Neuronal stem cell (in vitro differentiated cells): ENCODE measurements around the gene PCDHGA7.
"Not testable (repeated sequence)": the region's sequence is repeated elsewhere in the genome, so short reads cannot be mapped to it uniquely, and the experiment has no call there.

ENCODE experiments used
- DNase-seq: peaks from one replicate; pipeline ENCODE4 v3.0.0-alpha.2; 2013; ENCODE audit warnings: low spot score
- H2AFZ ChIP-seq: one replicate; pipeline ENCODE4 v1.6.1; 2013; ENCODE audit warnings: mild to moderate bottlenecking, low read length, inconsistent platforms
- H2AK5ac ChIP-seq: 2 replicates; pipeline ENCODE4 v1.6.1; 2013; ENCODE audit warnings: low read depth, mild to moderate bottlenecking, inconsistent platforms, low read length, moderate library complexity, mixed read lengths
- H2BK120ac ChIP-seq: 2 replicates; pipeline ENCODE4 v1.6.1; 2013; ENCODE audit warnings: low read depth, mild to moderate bottlenecking, inconsistent platforms, low read length, moderate library complexity, mixed read lengths
- H2BK12ac ChIP-seq: one replicate; pipeline ENCODE4 v1.6.1; 2013; ENCODE audit warnings: low read length, inconsistent platforms
- H2BK15ac ChIP-seq: 2 replicates; pipeline ENCODE4 v1.6.1; 2013; ENCODE audit warnings: mild to moderate bottlenecking, low read length, inconsistent platforms, mixed read lengths
- H2BK5ac ChIP-seq: one replicate; pipeline ENCODE4 v1.6.1; 2013; ENCODE audit warnings: inconsistent platforms, mild to moderate bottlenecking, low read length, moderate library complexity
- H3K14ac ChIP-seq: one replicate; pipeline ENCODE4 v1.6.1; 2013; ENCODE audit warnings: low read length, inconsistent platforms
- H3K18ac ChIP-seq: 2 replicates; pipeline ENCODE4 v1.6.1; 2013; ENCODE audit warnings: low read length, inconsistent platforms
- H3K23ac ChIP-seq: 2 replicates; pipeline ENCODE4 v1.6.1; 2013; ENCODE audit warnings: low read depth, mild to moderate bottlenecking, mixed read lengths, low read length, inconsistent platforms; ENCODE audit not compliant: poor library complexity
- H3K27ac ChIP-seq: replicated peaks from 3 replicates; pipeline ENCODE4 v1.5.1; 2013; ENCODE audit warnings: low read length, inconsistent platforms
- H3K27me3 ChIP-seq, 3 experiments: 2 replicates each; pipeline ENCODE4 v1.6.1; 2013; ENCODE audit warnings: low read length in 3 of 3, mild to moderate bottlenecking in 2 of 3, inconsistent platforms in 1 of 3, low read depth in 1 of 3, mixed read lengths in 1 of 3, moderate library complexity in 1 of 3; ENCODE audit not compliant: control insufficient read depth in 3 of 3, insufficient read depth in 3 of 3
- H3K36me3 ChIP-seq, 2 donors: replicated peaks in 1 of 2; 2 replicates each; pipeline ENCODE4 v1.6.1; 2013; ENCODE audit warnings: low read length in 2 of 2; ENCODE audit not compliant: control insufficient read depth in 2 of 2, insufficient read depth in 2 of 2
- H3K4ac ChIP-seq: 2 replicates; pipeline ENCODE4 v1.6.1; 2013; ENCODE audit warnings: inconsistent platforms, mild to moderate bottlenecking, low read length, moderate library complexity
- H3K4me1 ChIP-seq, 2 donors: 1 replicate in 1 of 2; 2 replicates in 1 of 2; pipeline ENCODE4 v1.6.1; 2013; ENCODE audit warnings: low read length in 2 of 2, low read depth in 1 of 2; ENCODE audit not compliant: control insufficient read depth in 2 of 2, insufficient read depth in 1 of 2
- H3K4me2 ChIP-seq: one replicate; pipeline ENCODE4 v1.6.1; 2013; ENCODE audit warnings: mild to moderate bottlenecking, low read length, inconsistent platforms; ENCODE audit not compliant: insufficient read depth, poor library complexity, severe bottlenecking
- H3K4me3 ChIP-seq, 2 donors: 2 replicates each; pipeline ENCODE4 v1.5.1; 2013; ENCODE audit warnings: low read length in 2 of 2, mild to moderate bottlenecking in 2 of 2, inconsistent platforms in 1 of 2, moderate library complexity in 1 of 2
- H3K79me1 ChIP-seq: one replicate; pipeline ENCODE4 v1.6.1; 2013; ENCODE audit warnings: low read depth, mild to moderate bottlenecking, inconsistent platforms, low read length, moderate library complexity
- H3K9ac ChIP-seq: one replicate; pipeline ENCODE4 v1.6.1; 2013; ENCODE audit warnings: mild to moderate bottlenecking, low read depth, low read length, inconsistent platforms; ENCODE audit not compliant: poor library complexity
- H3K9me3 ChIP-seq, 2 donors: replicated peaks in 1 of 2; 2 replicates each; pipeline versions ENCODE3 to v1.6.1; 2013; ENCODE audit warnings: low read length in 2 of 2, mild to moderate bottlenecking in 2 of 2, inconsistent platforms in 1 of 2, low read depth in 1 of 2, mixed read lengths in 1 of 2, moderate library complexity in 1 of 2; ENCODE audit not compliant: control insufficient read depth in 2 of 2, insufficient read depth in 1 of 2
- H4K8ac ChIP-seq: one replicate; pipeline ENCODE4 v1.6.1; 2013; ENCODE audit warnings: low read depth, mild to moderate bottlenecking, inconsistent platforms, low read length, moderate library complexity
- H4K91ac ChIP-seq: one replicate; pipeline ENCODE4 v1.6.1; 2013; ENCODE audit warnings: low read length, low read depth, mild to moderate bottlenecking, inconsistent platforms; ENCODE audit not compliant: poor library complexity
- WGBS, 2 donors: extraction: QIAGEN DNeasy Blood & Tissue Kit; methylation state at CpG; one replicate each; pipeline ENCODE4 v1.1.7; 2013; ENCODE audit warnings: missing lambda C conversion rate in 2 of 2, mixed read lengths in 1 of 2; ENCODE audit not compliant: insufficient read length in 2 of 2, insufficient replicate concordance in 1 of 2; ENCODE audit errors: extremely low coverage in 2 of 2; 5-methylcytosine and 5-hydroxymethylcytosine counted together

Gene PCDHGA7

GRCh38 chr5:141431286-141431685, 48.7 kb downstream of the PCDHGA7 start:
- Histone ChIP-seq H3K79me1 (peaks cover 12% of the 10 kb centered on the region), H3K4me1 (no peaks in the 10 kb centered on the region), H3K9me3 (peaks cover 48 to 70% of the 10 kb centered on the region in 2 donors), H2AK5ac (no peak overlapping the region), H3K4me3 (peak overlapping the region in 1 of 2 donors; percentile 11), H3K18ac (no peak overlapping the region), H3K27me3 (no peaks in the 10 kb centered on the region), H3K14ac (no peak overlapping the region), H3K4me2 (no peak overlapping the region), H2BK12ac (no peak overlapping the region), H3K36me3 (peaks cover 27 to 42% of the 10 kb centered on the region in 2 donors), H3K27ac (no peak overlapping the region), H2BK120ac (no peak overlapping the region), H2BK15ac (no peak overlapping the region), H4K91ac (no peak overlapping the region), H2BK5ac (no peak overlapping the region), H2AFZ (no peak overlapping the region), H3K9ac (no peak overlapping the region), H3K4ac (no peak overlapping the region), H3K23ac (peak overlapping the region; percentile 55), H4K8ac (no peak overlapping the region)
- no CpG with 5 or more reads among the region's 37 CpGs for WGBS, 2 donors
- DNase-seq = no peak

- H2AK5ac ChIP-seq = not testable (repeated sequence)
These were observed 49.8 kb downstream of the PCDHGA7 start for GRCh38 chr5:141432308-141432707.

DNA sequence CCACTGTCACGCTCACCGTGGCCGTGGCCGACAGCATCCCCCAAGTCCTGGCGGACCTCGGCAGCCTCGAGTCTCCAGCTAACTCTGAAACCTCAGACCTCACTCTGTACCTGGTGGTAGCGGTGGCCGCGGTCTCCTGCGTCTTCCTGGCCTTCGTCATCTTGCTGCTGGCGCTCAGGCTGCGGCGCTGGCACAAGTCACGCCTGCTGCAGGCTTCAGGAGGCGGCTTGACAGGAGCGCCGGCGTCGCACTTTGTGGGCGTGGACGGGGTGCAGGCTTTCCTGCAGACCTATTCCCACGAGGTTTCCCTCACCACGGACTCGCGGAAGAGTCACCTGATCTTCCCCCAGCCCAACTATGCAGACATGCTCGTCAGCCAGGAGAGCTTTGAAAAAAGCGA, 50.2 kb downstream of the PCDHGA7 start:
- H3K4me1 ChIP-seq, H3K4me3 ChIP-seq, H2AFZ ChIP-seq, H3K23ac ChIP-seq, H3K9ac ChIP-seq, H3K27me3 ChIP-seq, H3K18ac ChIP-seq, H2BK15ac ChIP-seq, H2BK5ac ChIP-seq, H4K8ac ChIP-seq, DNase-seq, H3K4me2 ChIP-seq, H3K27ac ChIP-seq, H2BK12ac ChIP-seq, H2BK120ac ChIP-seq, H4K91ac ChIP-seq, H2AK5ac ChIP-seq, H3K4ac ChIP-seq, H3K14ac ChIP-seq: not testable (repeated sequence)
- Histone ChIP-seq H3K9me3 (peaks cover 33 to 63% of the 10 kb centered on the region in 2 donors), H3K79me1 (peaks cover 10% of the 10 kb centered on the region), H3K36me3 (peaks cover 17 to 31% of the 10 kb centered on the region in 2 donors)
- no CpG with 5 or more reads among the region's 29 CpGs for WGBS, 2 donors

More at GRCh38 chr5:141432308-141432707, 49.8 kb downstream of the PCDHGA7 start:
- not testable (repeated sequence) for H4K91ac ChIP-seq, H3K4me1 ChIP-seq, H3K27ac ChIP-seq, H3K4me2 ChIP-seq, H2BK5ac ChIP-seq, H3K27me3 ChIP-seq, H2BK15ac ChIP-seq, H4K8ac ChIP-seq, H2BK120ac ChIP-seq, H3K4me3 ChIP-seq, H2AFZ ChIP-seq, H3K4ac ChIP-seq, H3K18ac ChIP-seq, H2BK12ac ChIP-seq, H3K9ac ChIP-seq, H3K23ac ChIP-seq, H3K14ac ChIP-seq, DNase-seq
- WGBS, 2 donors = no CpG with 5 or more reads among the region's 38 CpGs
- Histone ChIP-seq H3K9me3 (peaks cover 37 to 67% of the 10 kb centered on the region in 2 donors), H3K36me3 (peaks cover 21 to 36% of the 10 kb centered on the region in 2 donors), H3K79me1 (peaks cover 12% of the 10 kb centered on the region)

DNA sequence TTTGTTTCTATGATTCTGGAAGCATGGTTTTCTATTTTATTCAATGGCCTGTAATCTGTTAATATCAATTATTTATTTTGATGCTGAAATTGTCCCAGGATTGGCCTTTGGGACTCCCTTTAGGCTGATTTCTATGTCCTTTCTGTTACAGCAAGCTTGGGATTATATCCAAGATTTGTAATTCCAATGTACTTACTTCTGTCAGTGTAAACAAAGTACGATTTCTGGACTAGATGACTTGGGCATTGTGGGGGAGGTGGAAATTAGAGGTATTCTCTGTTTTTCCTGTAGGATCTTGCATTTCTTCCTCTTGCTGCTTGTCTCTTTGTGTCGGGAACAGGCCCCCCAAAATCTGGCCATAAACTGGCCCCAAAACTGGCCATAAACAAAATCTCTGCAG, 51.5 kb downstream of the PCDHGA7 start:
- Histone ChIP-seq H4K91ac (no peak overlapping the region), H2AK5ac (no peak overlapping the region), H3K79me1 (peaks cover 8% of the 10 kb centered on the region), H3K36me3 (peaks cover 12 to 25% of the 10 kb centered on the region in 2 donors), H3K9me3 (peaks cover 27 to 57% of the 10 kb centered on the region in 2 donors), H2AFZ (no peak overlapping the region), H2BK15ac (no peak overlapping the region), H2BK12ac (no peak overlapping the region), H3K27ac (no peak overlapping the region), H4K8ac (no peak overlapping the region), H3K9ac (no peak overlapping the region), H3K27me3 (no peaks in the 10 kb centered on the region), H3K18ac (no peak overlapping the region), H3K14ac (no peak overlapping the region), H2BK5ac (no peak overlapping the region), H3K23ac (no peak overlapping the region), H3K4ac (no peak overlapping the region), H2BK120ac (no peak overlapping the region), H3K4me1 (no peaks in the 10 kb centered on the region), H3K4me2 (no peak overlapping the region), H3K4me3 (no peak overlapping the region)
- no peak for DNase-seq
- WGBS, 2 donors = no CpG with 5 or more reads among the region's 2 CpGs
